ENCODE measurements around the gene FMNL2. TPM values are rescaled to one million over a fixed set of nuclear protein-coding genes. Genes with fewer than 3 reads are reported as not detected.

The FMNL2 gene
- total RNA-seq, 1 donor from 2014 or later: 24.7 TPM

DNA sequence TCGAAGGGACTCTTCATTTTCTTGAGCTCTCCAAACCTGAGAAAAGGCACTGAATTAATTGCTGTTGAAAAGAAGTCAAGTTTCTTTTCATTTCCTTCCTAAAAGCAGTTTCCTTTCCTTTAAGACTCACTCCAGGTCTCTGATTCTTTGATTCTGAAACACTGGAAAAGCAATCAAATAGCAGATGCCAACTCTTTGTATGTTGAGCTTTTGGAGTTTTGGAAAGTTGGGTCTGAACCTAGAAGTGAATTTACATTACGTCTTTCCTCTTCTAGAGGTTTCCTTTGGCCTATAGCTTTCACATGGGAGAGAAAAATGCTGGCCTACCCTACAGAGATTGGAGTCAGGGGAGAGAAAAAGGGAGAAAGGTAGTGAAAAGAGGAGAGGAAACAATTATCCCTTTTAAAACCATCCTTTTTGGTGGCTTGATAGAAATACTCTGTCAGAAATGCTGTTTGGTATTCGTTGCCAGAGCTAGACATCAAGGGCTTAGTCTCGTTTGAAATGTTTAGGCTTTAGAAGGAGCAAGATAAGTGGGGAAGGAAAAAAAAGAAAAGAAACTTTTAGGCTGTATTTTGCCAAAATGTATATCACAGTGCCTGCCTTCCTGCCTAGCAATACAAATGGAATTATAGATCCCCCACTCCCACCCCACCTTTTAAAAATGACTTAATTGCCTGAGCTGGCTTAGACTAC, 194.6 kb downstream of the FMNL2 start:
- H3K36me3 ChIP-seq (ENCODE audit: control insufficient read depth, insufficient read depth, low read length): no peaks in the 10 kb centered on the region
- DNase-seq (ENCODE audit: low read depth): no peak
- FAIRE-seq: no peak
- H3K27me3 ChIP-seq (ENCODE audit: control insufficient read depth, insufficient read depth, low read length): no peaks in the 10 kb centered on the region
- no peak overlapping the region for H3K4me3 ChIP-seq (ENCODE audit: low read depth, low read length)
- TF ChIP-seq CTCF (IDR thresholded peaks at IDR 0.05; ENCODE audit: insufficient read depth, low read length, severe bottlenecking): no peak

DNA sequence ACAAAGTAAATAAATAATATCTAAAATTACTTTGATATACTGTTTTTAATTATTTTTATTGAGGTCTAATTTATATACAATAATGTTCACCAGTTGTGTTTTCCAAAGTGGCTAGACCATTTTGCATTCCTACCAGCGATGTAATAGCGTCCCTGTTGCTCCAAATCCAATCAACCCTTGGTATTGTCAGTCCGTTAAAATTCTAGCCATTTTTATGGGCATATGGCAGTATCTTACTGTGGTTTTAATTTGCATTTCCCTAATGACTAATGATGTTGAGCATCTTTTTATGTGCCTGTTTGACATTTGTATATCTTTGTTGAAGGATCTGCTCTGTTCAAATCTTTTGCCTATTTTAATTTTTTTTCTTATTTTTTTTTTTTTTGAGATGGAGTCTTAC, 197.3 kb downstream of the FMNL2 start:
- Histone ChIP-seq H3K36me3 (ENCODE audit: control insufficient read depth, insufficient read depth, low read length) (no peaks in the 10 kb centered on the region), H3K27me3 (ENCODE audit: control insufficient read depth, insufficient read depth, low read length) (no peaks in the 10 kb centered on the region), H3K4me3 (ENCODE audit: low read depth, low read length) (no peak overlapping the region)
- no peak for TF ChIP-seq CTCF (IDR thresholded peaks at IDR 0.05; ENCODE audit: insufficient read depth, low read length, severe bottlenecking)
- no peak for FAIRE-seq
- no peak for DNase-seq (ENCODE audit: low read depth)

DNA sequence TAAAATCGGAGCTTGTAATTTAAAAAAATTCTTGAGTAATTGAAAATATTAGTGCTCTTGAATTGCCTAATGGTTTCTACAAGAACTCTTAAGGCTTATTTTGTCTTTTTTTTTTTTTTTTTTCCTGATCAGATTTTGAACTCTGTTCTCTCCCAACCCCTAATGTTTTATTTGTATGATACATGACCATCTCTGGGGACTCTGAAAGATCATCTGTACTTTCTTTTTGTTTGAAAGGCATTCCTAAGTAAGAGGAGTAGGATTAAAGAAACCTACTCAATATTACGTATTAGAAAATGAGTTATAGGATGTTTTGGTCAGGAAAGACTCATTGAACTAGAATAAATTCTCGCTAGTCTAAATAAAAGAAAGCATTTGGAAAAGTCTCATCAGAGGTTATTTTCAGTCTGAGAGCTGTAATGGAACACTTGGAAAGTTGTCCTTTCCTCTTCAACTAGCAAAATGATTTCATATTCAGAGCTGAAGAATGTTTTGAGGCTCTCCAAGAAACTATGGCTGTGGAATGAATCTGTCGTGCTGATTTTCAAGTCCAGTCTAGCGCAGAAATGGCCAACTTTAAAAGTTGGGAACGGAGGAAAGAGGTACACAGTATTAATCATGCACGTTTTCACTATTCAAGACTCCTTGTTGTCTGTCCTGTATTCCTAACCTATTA, 199.6 kb downstream of the FMNL2 start:
- FAIRE-seq: no peak
- no peak for DNase-seq (ENCODE audit: low read depth)
- H3K27me3 ChIP-seq (ENCODE audit: control insufficient read depth, insufficient read depth, low read length): no peaks in the 10 kb centered on the region
- H3K36me3 ChIP-seq (ENCODE audit: control insufficient read depth, insufficient read depth, low read length): no peaks in the 10 kb centered on the region
- TF ChIP-seq CTCF (IDR thresholded peaks at IDR 0.05; ENCODE audit: insufficient read depth, low read length, severe bottlenecking): no peak
- H3K4me3 ChIP-seq (ENCODE audit: low read depth, low read length): no peak overlapping the region

GRCh38 chr2:152537081-152537651, 202.2 kb downstream of the FMNL2 start:
- no peaks in the 10 kb centered on the region for H3K27me3 ChIP-seq (ENCODE audit: control insufficient read depth, insufficient read depth, low read length)
- FAIRE-seq (no peak), DNase-seq (ENCODE audit: low read depth) (no peak)
- H3K4me3 ChIP-seq (ENCODE audit: low read depth, low read length): no peak overlapping the region
- no peaks in the 10 kb centered on the region for H3K36me3 ChIP-seq (ENCODE audit: control insufficient read depth, insufficient read depth, low read length)
- no peak for TF ChIP-seq CTCF (IDR thresholded peaks at IDR 0.05; ENCODE audit: insufficient read depth, low read length, severe bottlenecking)

DNA sequence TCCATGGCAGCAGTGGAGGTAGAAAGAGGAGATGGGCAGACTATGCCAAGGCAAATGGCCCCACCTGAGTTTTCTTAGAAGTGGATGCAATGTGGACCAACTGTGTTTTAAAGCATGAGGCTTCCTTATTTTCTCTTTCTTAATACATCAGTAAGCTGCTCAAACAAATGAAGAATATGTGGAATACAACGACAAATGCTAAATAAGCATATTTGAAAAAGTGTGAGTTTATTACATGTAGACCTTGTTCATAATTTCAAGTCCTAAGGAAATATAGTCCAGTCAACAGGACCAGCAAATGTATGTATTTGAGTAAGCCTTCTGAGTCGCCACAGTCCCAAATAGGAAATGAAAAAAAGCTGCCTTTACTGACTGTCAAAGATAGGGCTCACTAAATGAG, 204.4 kb downstream of the FMNL2 start:
- no peak overlapping the region for H3K4me3 ChIP-seq (ENCODE audit: low read depth, low read length)
- FAIRE-seq: no peak
- no peak for DNase-seq (ENCODE audit: low read depth)
- H3K36me3 ChIP-seq (ENCODE audit: control insufficient read depth, insufficient read depth, low read length): no peaks in the 10 kb centered on the region
- no peaks in the 10 kb centered on the region for H3K27me3 ChIP-seq (ENCODE audit: control insufficient read depth, insufficient read depth, low read length)
- TF ChIP-seq CTCF (IDR thresholded peaks at IDR 0.05; ENCODE audit: insufficient read depth, low read length, severe bottlenecking): no peak
